Left forelimb (tissue), 1 donor: ENCODE measurements around the gene BNC1.
"Not testable (repeated sequence)": the region's sequence is repeated elsewhere in the genome, so short reads cannot be mapped to it uniquely, and the experiment has no call there.

ENCODE experiments used
- DNase-seq: peaks from one replicate; pipeline ENCODE4 v3.0.0-alpha.2; 2018; ENCODE audit warnings: low spot score

The BNC1 gene

DNA sequence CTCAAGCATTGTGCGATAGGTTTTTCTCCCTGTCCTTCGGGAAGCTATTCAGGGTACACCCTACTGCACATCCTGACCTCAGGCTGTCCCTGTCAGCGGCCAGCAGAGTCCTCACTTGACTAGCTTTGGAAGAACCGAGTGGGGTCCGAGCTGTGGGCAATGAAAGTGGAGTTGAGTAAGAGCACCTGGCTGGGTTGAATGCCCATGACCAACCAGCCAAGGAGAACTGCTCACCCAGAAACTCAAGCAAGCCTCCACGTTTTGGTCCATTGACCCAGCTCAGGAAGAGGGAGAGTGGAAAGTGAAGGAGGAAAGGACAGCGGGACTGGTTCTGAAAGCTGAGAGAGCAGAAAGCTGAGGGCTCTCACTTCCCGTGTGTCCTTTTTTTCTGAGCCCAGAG lies 40.8 kb downstream of the BNC1 start:
- DNase-seq: no peak

GRCh38 chr15:83230242-83230641 lies 54.2 kb downstream of the BNC1 start:
- DNase-seq: no peak

- no peak for DNase-seq
Measured at GRCh38 chr15:83225449-83225848, 59.0 kb downstream of the BNC1 start.

DNA sequence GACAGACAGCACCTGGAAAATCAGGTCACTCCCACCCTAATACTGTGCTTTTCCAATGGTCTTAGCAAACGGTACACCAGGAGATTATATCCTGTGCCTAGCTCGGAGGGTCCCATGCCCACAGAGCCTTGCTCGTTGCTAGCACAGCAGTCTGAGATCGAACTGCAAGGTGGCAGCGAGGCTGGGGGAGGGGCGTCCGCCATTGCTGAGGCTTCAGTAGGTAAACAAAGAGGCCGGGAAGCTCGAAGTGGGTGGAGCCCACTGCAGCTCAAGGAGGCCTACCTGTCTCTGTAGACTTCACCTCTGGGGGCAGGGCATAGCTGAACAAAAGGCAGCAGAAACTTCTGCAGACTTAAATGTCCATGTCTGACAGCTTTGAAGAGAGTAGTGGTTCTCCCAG lies 62.7 kb downstream of the BNC1 start:
- DNase-seq: not testable (repeated sequence)

GRCh38 chr15:83219026-83219425 lies 65.4 kb downstream of the BNC1 start:
- DNase-seq: no peak

GRCh38 chr15:83215306-83215705 lies 69.2 kb downstream of the BNC1 start:
- no peak for DNase-seq

DNA sequence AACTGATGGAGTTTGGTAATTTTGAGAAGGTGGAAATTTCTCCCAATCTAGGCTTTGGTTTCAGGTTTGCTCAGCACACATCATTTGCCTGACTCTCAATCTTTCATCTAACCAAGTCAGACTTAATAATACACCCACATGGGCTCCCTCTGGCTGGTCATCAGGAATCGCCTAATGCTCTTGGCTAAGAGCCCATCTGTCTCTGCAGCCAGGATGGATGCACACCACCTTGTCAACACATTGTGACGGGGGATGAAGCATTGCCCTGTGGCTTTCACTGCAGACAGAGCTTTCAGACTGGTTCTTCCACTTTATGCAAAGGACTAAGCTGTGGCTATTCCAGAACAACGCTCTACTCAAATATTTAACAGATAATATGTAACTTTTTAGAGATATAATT lies 73.8 kb downstream of the BNC1 start:
- DNase-seq: no peak

- DNase-seq: no peak
Measured at GRCh38 chr15:83209333-83209732, 75.1 kb downstream of the BNC1 start.

GRCh38 chr15:83208367-83208661 lies 76.2 kb downstream of the BNC1 start:
- DNase-seq: no peak

GRCh38 chr15:83207660-83208366 lies 76.7 kb downstream of the BNC1 start, which contains the start of gene HDGFL3:
Gene HDGFL3 (minus strand): TSS chr15:83207823. CDS start chr15:83207414, 409 bp downstream.
- DNase-seq: peak; percentile 86

- peak; percentile 75 for DNase-seq
Measured at GRCh38 chr15:83207009-83207659, 77.3 kb downstream of the BNC1 start.

DNA sequence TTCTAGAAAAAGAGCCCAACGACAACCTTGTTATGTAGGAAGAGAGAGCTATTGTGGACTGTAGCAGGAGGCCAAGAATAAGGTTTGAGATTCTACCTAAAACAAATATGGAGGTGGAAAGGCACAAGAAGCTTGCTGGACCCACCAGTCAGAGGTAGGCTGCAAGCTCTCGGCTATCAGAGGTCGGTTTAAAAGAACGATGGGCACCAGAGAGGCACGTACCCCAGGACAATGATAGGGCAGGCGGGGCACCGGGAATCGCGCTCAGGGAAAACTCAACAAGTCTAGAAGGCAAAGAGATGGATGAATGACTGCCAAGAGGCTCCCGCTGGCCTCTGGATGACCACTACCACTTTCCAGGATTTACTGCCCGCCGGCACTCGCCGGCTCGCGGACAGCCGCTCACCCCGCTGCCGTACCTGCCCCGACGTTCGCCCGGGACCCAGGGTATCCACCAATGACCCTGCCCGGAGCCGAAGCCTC lies 77.9 kb downstream of the BNC1 start:
- DNase-seq: peak; percentile 71
